Inferior parietal cortex (tissue), 1 donor: ENCODE measurements around the gene GARNL3.

Experiments
- DNase-seq: peaks from one replicate; pipeline ENCODE4 v3.0.0-alpha.2; 2016; ENCODE audit errors: extremely low spot score

The GARNL3 gene

DNA sequence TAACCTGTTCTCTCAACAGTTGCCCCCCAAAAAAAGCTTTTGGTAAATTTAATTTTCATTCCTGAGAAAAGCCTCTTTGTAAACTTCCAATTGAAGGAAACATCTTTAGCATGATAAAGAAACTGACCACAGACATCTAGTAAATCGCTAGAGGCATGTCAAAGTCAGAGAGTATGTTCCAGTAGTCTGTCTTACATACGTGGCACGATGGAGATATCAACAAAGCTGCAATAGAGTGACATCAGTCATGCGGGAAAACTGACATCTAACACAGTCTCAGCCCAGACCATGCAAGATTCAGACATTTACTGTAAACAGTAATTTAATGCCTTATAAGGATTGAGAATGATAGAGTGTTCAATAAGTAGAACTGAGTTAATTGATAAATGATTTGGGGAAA, 45.1 kb downstream of the GARNL3 start:
- no peak for DNase-seq

- no peak for DNase-seq
These were observed 46.7 kb downstream of the GARNL3 start for GRCh38 chr9:127311239-127311741.

DNA sequence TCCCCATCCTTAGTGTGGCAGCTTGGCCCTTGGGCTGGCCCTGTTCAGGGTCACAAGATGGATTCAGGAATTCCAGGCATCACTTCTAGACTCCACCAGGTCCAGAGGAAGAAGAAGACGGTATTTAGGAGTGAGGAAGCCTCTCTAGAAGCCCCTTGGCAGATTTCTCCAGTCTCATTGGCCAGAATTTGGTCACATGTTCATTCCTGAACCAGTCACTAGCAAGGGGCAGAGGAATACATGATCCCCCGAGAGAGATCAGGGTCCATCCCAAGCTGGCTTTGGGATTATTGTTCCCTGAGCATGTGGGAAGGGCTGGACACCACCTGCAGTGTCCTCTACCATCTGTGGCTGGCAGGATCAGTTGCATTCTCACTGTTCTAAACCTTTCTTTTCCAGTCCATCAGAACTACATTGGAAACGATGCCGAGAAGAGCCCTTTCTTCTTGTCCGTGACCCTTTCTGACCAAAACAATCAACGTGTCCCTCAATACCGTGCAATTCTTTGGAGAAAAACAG, 48.5 kb downstream of the GARNL3 start:
- no peak for DNase-seq

DNA sequence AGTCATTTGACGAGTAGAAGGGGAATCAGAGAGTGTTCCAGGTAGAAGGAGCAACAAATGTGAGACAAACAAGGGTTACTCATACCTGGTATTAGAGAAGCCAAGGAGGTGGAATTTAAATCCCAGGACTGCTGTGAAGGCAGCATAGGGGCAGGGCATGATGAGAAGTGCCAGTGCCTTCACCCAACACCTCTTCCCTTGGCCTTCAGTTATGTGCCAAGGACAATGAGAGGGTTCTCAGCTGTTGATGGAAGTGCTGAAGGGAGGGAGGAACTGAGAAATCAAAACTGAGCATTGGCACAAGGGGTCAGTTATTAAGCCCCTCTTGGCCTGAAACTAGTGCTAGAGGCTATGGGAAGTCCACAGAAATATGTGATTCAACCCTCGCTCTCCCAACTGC, 50.3 kb downstream of the GARNL3 start:
- no peak for DNase-seq

DNA sequence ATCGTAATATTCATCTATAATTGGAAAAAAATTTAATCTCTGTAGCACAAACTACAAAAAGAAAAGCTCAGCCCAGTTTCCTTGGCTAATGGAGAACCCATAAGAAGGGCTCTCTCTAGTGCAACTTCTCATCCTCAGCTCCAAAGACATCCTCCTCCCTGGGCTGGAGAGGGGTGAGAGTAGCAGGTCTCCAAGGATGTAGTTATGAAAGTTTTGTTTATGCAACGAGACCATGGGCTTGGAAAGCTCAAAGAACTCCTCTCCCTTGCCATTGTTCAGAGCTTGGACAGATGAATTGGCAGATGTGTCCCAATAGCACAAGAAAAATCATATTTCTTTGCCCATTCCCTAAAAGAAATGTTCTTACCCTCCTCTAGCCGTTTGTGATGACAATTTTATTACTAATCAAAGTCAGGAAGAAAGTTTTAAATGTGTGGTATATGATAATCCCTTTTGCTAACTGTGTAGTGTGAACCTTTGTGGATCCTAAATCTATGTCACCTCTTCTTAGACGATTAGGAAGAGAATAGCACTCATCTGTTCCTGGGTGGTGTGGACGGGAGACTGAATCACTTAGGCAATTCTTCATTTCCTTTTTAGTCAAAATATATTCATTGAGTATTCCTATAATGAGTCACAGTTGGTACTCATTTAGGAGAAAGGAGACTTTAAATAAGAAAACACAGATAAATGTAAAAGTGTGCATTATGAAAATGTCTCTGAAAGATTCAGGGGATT, 52.2 kb downstream of the GARNL3 start:
- DNase-seq, result no peak

GRCh38 chr9:127318651-127319167, 54.1 kb downstream of the GARNL3 start:
- no peak for DNase-seq

DNA sequence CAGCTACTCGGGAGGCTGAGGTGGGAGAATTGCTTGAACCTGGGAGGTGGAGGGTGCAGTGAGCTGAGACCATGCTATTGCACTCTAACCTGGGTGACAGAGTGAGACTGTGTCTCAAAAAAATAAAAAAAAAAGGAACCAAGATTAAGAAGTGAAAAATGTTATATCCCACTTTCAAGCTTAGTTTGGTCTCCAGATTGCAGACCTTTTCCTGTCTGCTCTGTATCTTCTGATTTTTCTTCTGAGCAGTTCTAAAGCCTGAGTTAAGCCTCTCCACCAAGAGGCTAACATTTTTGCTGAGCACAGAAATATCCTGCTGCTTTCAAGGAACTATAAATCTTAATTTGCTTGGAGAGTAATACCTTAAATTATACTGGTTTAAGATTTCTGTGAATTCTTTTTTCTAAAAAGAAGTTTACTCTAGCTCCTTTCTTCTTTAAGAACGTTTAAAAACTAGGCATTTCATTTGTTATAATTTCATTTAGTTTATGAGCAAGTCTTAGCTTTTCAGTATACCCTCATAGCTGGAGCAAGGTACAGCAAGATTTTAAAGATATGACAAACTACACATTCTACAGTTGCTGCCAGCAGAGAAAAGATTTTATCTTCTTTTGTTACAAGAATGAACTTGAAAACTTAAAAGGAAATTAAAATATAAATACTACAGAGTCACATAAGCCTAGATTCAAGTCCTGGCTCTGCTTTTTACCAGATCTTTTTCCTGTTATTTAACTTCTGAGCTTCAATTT, 55.0 kb downstream of the GARNL3 start:
- no peak for DNase-seq

DNA sequence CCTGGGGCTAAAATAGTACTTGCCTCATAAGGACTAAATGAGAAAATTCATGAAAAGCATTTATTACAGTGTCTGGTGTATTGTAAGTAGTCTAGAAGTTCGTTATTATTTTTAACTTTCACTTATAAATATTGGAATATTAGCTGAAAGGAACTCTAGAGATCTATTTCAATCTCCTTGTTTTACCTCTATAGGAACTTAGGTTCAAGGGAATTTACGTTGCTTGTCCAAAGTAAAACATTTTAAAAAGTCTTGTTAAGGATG, 55.5 kb downstream of the GARNL3 start:
- no peak for DNase-seq

DNA sequence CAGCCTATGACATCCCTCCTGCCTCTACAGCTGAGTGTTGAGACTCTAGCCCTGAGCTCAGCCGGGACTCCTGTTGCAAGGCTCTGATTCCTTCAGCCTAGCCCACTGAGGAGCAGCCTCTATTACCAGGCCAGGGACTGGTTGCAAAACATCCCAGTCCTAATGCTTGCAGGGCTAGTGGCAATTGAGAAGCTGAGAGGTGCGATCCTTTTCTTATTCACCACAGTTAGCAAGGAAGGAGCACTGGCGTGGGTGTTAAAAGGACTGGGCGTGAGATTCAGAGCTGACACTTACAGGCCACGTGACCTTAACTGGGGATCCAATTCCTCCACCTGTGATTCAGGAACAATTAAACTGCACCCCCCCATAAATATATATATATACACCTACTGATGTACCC, 58.8 kb downstream of the GARNL3 start:
- DNase-seq, result no peak

GRCh38 chr9:127330501-127330900, 65.9 kb downstream of the GARNL3 start:
- no peak for DNase-seq

- no peak for DNase-seq
These were observed 68.9 kb downstream of the GARNL3 start for GRCh38 chr9:127333221-127334064.

DNA sequence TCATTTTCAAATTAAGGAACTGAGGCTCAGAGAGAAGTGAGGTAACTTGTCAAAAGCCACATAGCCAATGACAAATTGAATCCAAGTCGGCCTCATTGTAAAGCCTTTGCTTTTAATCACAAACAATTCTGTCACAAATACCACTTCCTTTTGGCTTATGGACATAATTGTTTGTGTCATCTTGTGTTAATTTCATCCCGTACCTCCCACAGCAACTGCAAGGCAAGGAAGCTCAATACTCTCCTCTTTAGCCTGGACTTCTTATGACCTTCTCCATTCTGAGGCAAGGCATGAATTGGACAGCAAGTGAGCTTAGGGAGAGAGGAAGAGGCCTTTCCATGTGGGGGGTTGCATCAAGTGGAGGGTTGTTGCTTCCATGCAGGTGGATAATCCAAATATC, 70.2 kb downstream of the GARNL3 start:
- DNase-seq, result no peak

DNA sequence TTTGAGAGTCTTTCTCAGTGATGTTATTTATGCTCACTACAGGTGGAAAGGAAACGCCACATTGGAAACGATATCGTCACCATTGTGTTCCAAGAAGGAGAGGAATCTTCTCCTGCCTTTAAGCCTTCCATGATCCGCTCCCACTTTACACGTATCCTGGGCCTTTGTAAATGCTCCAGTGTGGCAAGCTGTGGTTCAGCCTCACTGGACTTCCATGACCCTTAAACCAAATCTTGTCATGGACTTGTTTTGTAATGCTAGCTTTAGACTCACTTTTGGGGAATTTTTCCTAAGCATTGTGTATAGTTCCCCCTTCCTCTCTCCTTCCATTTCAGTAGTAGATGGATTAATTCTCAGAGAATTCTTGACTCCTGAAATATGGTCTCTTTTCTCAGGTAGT, 71.5 kb downstream of the GARNL3 start:
- no peak for DNase-seq

DNA sequence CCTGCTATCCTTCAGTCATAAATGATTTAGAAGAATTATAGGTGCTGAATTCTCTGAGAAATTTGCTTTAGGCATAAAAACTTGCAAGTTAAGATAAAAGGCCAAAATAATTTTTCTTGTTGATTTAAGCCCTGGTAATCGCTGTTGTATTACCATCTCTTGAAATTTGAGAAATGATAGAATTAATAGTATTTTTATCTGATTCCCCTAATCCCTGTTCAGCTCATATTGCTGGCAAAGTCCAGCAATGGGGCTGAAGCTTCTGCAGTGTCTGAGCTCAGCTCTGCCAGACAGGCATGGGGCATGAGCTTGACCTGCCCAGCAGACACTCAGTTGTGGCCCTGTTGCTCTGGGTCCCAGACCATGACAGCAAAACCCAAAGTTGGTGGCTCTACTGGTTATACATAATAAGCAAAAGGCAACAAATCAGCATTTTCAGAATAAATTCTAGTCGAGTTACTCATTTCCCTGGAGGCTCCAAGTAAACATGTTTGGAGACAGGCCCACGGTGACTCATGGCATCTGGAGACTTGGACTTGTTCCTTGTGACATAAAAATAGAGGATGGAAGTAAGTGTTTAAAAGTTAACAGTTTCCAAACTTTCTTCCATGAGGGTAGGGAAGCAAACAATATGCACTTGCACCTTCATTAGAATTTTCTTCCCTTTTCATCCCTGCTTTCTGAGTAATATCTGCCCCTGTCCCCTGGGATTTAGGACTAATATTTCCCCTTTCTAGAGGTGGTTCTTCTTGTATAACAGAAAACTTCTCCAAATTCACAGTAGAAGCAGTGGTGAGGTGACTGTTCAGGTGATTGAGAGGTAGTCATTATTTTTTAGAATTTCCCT, 72.2 kb downstream of the GARNL3 start:
- peak; percentile 84 for DNase-seq

DNA sequence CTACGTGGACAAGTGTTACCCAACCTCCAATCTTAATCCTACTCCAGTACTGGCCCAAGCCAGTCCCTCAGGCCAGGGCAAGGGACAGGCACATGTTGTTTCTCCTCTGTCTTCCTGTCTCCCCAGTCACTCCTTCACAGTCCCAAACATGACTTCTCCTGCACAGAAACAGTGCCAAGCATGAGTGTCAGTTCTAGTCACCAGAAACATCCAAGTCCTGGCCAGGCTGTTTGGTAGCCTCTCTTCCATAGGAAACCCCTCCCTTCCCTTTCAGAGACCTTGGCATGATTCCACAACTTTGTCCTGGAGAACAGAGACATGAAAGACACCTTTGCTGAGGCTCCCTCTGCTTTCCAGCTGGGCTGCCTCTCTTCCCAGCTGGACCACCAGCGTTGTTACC, 76.1 kb downstream of the GARNL3 start:
- DNase-seq, result no peak

DNA sequence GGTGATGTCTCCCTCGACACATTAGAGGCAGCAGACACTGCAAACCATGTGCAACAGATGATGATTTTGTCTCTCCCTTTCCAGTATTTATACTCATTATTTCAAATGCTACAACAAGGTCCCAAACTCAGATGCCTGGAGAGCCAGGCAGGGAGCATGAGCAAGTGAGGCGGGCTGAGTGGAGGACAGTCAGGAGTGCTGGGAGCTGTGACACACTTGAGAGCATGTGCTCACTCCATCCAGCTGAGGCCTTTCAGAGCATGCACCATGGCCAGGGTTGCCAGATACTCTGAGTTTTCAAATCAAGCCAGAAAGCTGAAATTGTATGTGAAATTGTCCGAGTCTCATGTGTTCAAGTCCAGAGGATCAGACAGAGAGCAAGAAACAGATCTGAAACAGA, 76.6 kb downstream of the GARNL3 start:
- no peak for DNase-seq

GRCh38 chr9:127344368-127345000, 79.9 kb downstream of the GARNL3 start:
- no peak for DNase-seq

- no peak for DNase-seq
These were observed 81.0 kb downstream of the GARNL3 start for GRCh38 chr9:127345566-127345965.

DNA sequence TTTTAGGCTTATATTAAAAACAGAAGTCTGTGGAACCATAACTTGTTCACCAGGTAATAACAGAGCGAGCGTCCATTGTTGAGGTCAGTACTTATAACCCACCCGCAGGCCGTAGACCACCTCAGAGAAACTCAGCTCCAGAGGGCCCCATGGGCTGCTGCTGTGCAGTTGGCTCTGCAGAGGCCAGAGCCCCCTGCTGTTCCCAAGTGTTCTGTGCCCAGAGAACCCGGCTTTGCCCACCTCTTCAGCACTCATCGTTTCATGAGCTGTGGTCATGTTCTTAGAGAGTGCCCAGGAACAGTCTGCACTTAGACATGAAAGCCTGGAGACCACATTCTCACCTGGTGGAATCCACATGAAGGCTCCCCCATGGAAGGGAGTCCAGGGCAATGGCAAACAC, 82.0 kb downstream of the GARNL3 start:
- no peak for DNase-seq
